Activated CD4-positive, alpha-beta T cell treated with anti-CD3 and anti-CD28 coated beads, Interleukin-10, Interleukin-2, amounts not matched to agents 100 ng/mL and 50 ng/mL, durations not matched to agents 16 hours and 8 hours (primary cell): ENCODE data around the gene DNASE1L2.

Source experiments
- DNase-seq: peaks from one replicate; pipeline ENCODE4 v3.0.0-alpha.2; 2020

DNASE1L2 gene

DNA sequence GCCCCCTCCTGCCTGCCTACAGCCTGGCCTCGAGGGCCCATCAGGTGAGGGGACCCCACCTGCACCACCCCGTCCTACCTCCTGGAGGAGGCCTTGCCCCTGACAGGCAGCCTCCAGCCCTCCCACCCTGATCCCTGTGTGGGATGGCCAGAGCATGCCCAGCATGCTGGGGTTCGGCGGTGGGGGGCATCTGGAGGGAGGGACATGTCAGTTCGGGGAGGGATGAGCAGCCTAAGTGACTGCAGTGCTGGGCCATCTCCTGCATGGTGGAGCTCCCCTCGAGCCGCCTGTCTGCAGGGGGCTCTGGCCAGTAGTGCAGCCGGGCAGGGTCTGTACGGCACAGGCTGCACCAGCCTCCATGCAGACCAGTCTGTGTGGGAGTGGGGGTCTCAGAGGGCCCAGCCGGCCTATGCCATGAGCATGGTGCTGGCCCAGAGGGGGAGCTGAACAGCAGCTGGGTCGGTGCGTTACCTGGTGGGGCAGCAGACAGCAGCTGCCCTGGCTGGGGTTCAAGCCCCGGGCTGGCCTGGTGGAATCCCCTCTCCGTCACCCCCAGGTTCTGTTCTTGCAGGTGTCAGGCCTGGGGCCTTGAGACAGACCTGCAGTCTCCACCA is 35.7 kb downstream of the DNASE1L2 start:
- DNase-seq, result no peak

DNA sequence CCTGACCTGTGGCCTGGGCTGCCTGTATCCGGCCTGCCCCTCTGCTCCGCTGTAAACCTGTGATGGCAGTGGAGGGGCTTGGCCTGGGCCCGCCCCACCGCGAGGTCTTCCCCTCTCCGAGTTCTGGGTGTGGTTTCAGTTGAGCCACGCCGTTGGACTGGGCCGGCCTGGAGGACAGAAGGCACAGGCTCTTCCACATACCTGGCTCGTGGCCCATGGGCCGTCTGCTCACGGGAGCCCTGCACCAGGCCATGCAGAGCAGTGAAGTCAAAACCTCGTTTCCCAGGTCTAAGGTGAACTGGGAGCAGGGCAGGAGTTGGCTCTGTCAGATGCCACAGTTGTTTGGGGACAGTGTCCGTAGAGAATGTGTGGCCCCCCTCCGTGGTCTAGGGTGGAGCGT is 37.2 kb downstream of the DNASE1L2 start:
- no peak for DNase-seq

DNA sequence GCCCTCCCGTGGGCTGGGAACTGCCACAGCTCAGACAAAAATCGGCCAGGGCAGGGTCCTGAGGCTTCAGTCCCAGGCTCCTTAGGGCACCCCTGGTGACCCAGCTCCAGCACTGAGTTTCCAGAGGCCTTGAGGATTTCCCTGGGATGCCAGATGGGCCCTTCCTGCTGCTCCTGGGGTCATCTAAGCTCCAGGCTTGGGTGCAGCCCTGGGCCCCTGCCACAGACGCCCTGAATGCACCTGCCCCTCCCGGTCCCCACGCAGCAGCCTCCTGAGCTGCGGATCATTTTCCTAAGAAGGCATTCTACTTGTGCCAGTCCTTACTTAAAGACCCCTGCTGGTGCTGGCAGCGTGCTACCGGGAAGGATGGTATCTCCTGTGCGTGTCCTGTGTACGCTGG is 37.7 kb downstream of the DNASE1L2 start:
- no peak for DNase-seq

DNA sequence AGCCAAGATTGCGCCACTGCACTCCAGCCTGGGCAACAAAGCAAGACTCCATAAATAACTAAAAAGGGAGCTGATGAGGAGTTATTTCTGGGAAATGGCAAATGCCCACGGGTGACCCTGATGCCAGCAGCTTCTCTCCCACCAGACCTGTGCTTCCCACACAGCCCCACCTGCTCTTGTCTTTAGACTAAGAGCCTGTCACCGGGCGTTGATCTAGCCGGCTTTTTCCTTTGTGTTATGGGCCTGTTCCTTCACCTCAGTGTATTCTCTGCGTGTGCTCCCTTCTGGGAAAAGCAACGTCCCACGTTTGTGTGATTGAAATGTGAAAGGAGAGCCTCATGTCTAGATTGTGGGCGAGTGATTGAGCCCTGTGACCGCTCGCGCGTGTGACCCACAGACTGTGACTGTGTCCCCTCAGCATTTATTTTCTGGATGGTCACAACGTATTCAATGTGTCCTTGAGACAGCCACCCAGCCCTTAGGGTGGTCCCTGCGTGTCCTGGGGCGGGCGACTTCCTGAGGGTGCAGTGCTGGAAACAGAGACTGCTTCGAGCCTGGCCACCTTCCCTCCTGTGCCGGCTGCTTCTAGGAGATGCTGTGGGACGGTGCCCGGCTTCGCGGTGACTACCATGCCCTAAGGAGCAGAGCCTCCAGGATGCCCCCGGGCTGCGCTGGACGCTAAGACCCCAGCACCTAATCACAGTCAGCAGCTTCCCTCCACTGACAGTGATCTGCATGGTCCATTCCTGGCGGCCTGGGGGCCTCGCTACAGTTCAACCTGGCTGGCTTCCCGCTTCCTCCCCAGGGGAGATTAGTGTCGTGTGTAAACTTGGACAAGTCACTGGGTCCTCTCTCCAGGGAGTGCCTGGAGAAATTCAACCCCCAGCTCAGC is 39.5 kb downstream of the DNASE1L2 start:
- DNase-seq, result no peak

DNA sequence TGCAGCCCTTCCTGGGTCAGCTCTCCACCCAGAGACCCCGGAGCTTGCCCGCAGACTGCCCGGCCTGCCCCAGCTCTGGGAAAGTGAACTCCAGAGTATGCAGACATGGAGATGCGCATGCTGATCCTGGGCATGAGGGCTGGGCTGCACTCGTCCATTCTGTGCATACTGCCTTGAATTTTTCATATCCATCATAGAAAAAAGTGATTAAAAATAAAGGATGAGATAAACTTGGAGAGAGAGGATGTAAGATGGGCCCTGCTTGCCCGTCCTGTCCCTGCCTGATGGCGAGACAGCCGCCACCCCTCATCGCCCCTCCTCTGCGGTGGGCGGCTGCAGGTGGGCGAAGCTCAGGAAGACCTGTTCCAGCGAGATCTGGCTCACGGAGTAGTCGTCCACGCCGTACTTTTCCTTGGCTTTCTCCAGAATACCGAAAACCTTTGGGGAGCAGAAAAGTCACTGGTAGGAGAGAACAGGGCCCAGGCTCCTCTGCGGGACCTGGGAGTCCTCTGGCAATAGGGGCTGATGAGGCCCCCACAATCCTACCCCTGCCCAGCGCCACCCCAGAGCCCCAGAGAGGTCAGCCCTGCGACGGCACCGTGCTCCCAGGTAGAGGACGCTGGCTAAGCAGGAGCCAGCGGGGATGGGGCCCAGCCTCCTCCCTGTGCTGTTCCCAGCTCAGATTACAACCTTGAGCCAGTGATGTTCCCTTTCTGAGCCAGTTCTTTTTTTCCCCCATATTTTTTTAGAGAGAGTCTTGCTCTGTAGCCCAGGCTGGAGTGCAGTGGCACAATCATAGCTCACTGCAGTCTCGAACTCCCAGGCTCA is 40.3 kb downstream of the DNASE1L2 start:
- no peak for DNase-seq

DNA sequence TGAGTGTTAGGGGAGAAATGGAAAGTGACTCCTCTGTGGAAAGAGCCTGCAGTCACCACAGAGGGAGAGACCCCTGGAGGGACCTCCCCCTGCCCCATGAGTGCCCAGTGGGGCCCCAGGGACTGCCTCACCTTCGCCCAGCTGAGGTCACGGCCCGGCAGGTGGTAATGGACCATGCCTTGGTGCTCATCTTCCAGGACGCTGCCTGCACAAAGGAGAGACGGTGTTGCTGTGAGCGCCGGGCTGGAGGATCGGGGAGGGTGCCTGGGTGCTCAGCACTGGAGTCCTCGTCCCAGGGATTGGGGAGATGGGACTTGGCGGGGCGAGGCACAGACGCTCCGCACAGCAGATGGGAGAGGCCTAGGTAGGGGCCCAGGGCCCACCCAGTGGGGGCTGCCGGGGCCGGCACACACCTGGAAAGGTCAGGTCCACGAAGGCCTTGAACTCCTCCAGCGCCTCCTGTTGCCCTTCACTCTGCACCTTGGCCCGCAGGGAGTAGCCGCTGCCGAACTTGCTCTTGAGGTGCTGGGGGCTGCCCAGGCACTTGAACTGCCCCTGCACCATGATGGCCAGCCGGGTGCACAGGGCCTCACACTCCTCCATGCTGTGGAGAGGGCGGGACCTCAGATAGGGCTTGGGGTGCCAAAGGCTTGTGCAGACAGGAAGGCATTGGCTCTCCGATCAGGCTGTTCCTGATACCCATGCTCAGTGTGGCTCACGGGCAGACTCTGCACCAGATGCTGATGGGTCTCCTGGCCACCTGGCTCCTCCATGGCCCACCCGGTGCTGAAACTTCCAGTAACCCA is 41.4 kb downstream of the DNASE1L2 start:
- no peak for DNase-seq

DNA sequence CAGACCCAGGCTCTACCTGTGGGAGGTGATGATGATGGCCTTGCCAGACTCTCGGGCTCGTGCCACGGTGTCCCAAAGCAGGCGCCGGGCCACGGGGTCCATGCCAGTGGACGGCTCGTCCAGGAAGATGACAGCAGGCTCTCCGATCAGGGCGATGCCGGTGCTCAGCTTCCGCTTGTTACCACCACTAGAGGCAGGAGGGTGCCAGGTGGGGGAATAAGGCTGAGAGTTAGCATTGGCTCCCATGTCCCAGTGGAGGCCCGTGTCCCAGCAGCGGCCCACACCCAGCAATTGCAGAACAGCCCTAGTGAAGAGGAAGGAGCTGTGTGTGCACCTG is 42.0 kb downstream of the DNASE1L2 start:
- no peak for DNase-seq

DNA sequence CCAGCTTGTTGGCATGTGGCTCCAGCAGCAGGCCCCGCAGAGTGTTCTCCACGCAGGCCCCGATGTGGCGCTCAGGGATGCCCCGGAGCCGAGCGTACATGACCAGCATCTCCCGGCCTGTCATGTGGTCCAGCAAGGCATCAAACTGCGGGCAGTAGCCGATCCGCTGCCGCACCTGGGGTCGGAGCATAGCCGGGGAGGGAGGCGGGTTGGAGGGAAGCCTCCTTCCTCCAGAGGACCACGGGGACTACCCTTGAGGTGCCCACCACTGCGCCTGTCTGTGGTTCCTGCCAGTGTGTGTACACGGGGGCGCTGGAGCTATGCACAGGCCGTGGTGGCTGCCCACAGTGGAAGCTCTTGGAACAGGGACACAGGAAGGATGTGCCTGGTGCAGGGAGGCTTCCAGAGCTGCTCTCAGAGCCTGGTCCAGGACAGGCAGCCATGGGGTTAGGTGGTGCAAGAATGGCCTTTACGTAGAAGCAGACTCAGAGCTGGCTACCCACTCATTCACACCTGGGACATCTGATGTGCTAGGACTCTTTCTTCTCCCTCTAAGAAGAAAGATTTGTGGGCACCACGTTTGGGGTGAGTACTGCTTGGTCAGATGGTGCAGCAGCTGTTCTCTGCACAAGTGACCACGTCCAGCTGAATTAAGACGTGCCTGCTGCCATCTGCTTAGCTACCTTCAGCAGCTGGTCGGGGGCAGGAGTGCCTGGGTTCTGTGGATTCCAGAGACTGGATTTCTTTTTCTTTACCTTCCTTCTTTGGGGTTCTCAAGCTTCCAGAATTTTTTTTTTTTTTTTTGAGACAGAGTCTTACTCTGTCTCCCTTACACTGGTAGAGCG is 42.9 kb downstream of the DNASE1L2 start:
- DNase-seq, result no peak

DNA sequence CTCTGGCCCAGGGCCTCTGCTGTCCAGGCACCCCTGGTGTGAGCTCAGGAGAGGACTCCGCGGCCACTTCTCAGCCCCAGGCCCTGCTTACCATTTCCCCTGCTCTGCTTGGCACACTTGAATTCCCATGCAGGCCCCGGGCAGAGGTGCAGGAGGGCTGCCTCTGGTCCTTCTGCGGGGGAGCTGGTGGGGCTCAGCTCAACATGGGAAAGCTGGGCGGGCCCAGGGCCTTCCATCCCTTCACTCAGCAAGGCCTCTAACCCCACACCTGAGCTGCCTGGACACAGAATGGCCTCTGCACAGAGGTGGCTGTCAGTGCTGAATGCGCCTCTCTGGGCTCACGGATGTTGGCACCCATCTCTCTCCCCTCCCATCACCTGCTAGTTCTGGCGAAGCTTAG is 44.2 kb downstream of the DNASE1L2 start:
- no peak for DNase-seq

DNA sequence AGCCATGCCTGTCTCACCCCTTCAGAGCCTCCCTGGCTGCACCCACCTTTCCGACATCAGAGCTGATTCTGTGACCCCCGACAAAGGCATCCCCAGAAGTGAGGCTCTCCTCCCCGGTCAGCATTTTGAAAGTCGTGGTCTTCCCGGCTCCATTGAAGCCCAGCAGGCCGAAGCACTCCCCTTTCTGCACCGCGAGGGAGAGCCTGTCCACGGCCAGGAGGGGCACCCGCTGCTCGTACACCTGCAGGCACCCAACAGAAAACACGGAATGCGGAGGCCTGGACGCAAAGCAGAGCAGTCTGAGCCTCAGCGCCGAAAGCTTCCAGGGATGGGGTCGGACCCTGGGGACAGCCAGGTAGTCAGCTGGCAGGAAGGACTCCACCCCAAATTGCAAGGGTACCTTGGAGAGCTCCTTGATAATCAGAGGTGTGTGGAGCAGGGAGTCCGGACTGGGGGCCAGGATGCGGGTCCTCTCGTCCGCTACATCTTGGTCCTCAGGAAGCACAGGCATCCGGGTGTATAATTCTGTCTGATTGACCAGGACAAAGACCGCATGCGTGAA is 44.8 kb downstream of the DNASE1L2 start:
- DNase-seq, result no peak

DNA sequence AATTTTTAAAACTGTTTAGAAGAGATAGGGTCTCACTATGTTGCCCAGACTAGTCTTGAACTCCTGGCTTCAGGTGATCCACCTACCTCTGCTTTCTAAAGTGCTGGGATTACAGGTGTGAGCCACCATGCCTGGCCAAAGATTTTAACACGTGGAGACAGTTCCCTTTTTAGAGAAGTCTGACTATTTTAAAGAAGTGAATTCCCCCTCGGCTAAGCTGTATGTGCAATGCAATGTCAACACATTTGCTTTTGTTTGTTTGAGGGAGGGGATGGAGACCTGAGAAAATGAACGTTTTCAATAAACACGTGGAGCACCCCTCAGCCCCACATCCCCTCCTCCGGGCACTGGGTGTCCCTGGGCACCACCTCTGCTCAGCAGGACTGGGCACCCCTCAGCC is 46.0 kb downstream of the DNASE1L2 start:
- no peak for DNase-seq

DNA sequence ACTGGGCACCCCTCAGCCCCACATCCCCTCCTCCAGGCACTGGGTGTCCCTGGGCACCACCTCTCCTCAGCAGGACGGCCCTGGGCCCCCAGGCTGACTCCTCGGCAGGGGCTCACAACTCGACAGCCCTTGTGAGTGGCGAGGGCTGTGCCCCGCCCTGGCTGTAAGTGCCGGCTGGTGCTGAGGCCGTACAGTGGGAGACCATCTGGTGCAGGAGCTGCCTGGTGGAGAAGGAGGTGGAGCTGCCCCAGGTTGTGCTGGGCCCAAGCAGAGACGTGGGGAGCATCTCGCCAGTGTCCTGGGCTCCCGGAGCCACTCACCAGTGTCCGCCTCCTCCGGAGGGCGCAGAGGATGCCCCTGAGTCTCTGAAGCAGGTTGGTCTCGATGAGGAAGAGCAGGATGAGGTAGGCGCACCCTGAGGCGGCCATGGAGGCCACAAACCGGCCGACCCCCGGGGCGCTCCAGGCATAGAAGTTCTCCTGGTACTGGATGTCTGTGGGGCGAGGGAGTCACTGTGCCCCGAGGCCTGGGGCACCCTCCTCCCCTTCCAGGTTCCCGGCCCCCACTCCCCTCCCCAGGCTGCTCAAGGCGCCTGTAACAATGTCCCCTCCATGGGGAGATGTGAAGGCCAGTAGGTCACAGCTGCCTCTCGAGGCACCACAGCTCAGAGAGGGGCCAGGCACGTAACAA is 46.8 kb downstream of the DNASE1L2 start:
- no peak for DNase-seq

DNA sequence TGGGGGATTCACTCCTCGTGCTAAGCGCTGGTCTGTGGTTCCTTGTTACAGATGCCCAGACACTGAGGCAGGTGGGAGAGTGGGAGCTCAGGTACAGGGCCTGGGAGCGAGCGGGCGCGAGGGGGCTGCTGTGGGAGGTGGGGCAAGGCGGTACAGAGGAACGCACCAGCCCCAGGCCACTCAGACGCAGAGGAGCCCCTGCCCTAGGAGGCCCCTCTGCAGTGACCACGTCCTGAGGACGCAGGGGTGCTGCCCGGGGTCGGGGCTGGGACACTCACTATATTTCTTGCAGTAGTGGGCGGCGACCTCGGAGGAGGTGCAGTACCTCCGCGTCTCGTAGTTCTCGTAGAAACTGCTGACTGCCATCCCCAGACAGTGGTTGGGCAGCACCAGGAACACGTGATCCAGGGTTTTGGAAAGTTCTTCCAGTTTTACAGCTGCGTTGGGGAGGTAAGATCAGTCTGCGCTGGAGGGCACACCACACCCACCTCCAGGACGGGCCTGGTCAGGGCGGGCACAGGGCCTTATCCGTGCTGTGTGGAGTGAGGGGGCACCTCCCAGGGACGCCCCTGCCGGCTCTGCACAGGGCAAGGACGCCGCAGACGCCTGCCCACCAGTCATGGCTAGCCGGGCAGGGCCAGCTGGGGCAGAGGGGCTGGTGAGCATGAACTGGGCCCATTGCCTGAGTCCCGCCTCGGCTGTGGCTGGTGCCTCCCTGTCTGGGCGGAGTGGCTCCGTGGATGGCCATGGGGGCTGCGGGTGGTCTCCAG is 47.9 kb downstream of the DNASE1L2 start:
- DNase-seq, result no peak

DNA sequence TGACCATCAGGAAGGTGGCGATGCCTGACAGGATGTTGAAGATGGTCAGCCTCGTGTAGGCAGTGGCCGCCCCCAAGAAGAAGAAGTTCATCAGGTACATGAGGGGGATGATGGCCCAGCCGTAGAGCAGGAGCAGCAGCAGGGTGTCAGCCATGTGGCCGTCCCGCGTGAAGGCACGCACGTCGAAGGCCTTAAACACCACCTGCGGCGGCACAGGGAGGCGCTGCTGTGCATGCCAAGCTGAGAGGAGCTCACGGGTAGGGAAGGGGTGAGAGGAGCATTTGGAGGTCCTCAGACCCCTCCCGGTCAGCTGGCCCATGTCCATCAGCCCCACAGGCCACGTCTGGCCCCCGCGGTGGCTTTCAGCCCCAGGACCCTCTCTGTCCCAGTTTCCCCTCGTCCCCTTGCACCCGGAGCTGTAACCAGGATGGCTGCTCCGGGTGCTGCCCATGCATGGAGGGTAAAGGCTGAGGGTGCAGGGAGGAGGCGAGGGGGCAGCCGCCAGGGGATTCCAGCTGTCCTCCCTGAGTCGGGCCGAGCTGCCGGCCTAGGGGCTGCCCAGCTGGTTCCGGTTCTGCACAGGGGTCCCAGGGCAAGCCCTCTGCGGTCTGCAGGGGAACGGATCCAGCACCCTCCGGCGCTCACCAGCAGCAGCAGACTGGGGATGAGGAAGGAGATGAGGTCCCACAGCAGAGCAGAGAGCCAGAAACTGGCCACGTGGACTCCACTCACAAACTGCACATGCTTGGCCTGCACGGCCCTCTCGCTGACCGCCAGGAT is 48.7 kb downstream of the DNASE1L2 start:
- DNase-seq, result no peak

DNA sequence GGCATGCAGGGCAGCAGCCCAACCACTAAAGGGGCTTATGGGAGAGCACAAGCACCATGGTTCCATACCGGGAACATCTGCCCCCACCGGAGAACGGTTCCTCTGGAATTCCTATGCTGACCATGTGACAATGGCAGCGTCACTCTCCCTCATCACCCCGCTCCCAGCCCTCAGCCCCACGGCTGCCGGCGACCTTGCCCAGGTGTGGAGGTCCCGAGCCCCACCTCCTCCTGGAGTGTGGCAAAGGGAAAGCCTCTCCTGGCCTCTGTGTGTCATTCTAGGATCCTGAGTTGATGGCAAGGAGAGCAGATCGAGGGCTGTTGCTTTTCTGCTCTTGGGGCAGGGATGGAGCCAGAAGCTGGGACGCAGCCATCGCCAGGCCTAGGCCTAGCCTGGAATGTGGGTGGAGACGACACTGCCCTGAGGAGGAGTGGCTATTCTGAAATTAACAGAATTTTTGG is 49.5 kb downstream of the DNASE1L2 start:
- DNase-seq, result no peak

DNA sequence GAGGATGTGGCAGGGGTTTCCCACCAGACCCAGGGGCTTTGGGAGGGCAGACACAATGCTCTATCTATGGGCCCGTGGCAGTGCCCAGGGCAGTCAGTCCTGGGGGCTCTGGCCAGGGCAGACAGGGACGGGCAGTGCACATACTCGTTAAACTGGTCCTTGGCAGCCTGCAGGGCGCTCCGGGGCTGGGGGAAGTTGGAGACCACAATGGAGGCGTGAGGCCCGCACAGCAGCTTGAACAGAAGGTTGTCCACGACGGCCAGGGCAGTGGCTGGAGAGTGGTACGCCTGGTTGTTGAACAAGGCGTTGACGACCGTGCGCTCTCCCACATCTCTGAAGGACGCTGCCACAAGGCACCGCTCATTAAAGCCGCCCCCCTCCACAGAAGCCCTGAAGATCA is 50.3 kb downstream of the DNASE1L2 start:
- DNase-seq, result no peak

DNA sequence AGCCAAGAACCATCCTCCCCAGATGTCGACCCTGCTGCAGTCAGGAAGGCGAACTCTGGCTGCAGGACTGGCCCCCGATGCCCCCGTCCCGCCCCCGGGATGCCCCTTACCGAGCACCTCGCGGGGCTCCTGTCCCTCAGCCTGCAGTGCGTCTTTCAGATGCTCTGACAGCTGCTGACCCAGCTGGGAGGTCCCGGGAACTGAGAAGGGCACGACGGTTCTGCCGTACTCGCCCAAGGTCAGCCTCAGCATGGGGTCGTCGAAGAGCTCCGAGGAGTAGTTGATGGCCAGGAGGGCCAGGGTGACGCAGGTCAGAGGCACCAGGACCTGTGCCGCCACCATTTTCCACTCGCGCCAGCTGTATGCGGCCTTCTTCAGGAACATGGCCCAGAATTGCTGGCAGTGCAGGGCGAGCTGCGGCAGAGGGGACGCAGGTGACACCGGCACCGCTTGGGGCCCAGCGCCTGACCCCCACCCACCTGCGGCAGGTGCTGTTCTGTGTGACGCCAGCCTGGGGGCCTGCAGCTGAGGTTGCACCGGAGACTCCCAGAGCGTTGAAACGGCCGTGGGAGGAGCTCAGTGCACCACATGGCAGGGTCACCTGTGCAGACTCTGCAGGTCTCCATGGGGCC is 51.8 kb downstream of the DNASE1L2 start:
- no peak for DNase-seq
